Measurements from ENCODE around the gene PES1. TPM values are rescaled to one million over a fixed set of nuclear protein-coding genes. Genes with fewer than 3 reads are reported as not detected.
"Not testable (repeated sequence)": the region's sequence is repeated elsewhere in the genome, so short reads cannot be mapped to it uniquely, and the experiment has no call there.

The PES1 gene
- total RNA-seq, 1 donor from 2014 or later = 73.5 TPM

DNA sequence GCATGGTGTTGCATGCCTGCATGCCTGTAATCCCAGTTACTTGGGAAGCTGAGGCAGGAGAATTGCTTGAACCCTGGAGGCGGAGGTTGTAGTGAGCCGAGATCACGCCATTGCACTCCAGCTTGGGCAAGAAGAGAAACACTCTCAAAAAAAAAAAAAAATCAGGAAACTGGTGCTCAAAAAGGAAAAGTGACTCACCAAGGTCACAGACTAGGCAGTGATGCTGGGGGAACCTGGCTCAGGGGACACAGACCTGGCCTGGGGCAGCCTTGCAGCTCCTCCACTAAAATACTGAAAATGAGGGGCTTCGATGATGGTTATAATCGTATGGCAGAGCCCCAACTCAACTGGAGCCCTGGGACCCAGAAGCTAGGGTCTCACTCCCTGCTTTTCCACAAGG lies 35.8 kb upstream of the PES1 start:
- Mint-ChIP-seq H3K4me3 (ENCODE audit: unreplicated experiment) (no peak overlapping the region), H3K36me3 (ENCODE audit: unreplicated experiment) (no peaks in the 10 kb centered on the region), H3K27ac (ENCODE audit: unreplicated experiment) (no peak overlapping the region), H3K27me3 (ENCODE audit: unreplicated experiment) (no peaks in the 10 kb centered on the region), H3K9me3 (ENCODE audit: unreplicated experiment) (no peaks in the 10 kb centered on the region), H3K4me1 (ENCODE audit: unreplicated experiment) (peaks cover 3% of the 10 kb centered on the region)
- TF ChIP-seq, protein P1, sequence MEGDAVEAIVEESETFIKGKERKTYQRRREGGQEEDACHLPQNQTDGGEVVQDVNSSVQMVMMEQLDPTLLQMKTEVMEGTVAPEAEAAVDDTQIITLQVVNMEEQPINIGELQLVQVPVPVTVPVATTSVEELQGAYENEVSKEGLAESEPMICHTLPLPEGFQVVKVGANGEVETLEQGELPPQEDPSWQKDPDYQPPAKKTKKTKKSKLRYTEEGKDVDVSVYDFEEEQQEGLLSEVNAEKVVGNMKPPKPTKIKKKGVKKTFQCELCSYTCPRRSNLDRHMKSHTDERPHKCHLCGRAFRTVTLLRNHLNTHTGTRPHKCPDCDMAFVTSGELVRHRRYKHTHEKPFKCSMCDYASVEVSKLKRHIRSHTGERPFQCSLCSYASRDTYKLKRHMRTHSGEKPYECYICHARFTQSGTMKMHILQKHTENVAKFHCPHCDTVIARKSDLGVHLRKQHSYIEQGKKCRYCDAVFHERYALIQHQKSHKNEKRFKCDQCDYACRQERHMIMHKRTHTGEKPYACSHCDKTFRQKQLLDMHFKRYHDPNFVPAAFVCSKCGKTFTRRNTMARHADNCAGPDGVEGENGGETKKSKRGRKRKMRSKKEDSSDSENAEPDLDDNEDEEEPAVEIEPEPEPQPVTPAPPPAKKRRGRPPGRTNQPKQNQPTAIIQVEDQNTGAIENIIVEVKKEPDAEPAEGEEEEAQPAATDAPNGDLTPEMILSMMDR (IDR thresholded peaks at IDR 0.05) = no peak
- no peak for DNase-seq (ENCODE audit: extremely low spot score, unreplicated experiment)

DNA sequence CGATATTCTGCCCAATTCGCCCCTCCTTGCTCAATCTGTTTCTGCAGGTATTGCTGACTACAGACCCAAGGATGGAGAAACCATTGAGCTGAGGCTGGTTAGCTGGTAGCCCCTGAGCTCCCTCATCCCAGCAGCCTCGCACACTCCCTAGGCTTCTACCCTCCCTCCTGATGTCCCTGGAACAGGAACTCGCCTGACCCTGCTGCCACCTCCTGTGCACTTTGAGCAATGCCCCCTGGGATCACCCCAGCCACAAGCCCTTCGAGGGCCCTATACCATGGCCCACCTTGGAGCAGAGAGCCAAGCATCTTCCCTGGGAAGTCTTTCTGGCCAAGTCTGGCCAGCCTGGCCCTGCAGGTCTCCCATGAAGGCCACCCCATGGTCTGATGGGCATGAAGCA lies 34.7 kb upstream of the PES1 start:
- H3K36me3 Mint-ChIP-seq (ENCODE audit: unreplicated experiment) = peaks cover 2% of the 10 kb centered on the region
- TF ChIP-seq, protein P1 (IDR thresholded peaks at IDR 0.05) = no peak
- H3K9me3 Mint-ChIP-seq (ENCODE audit: unreplicated experiment) = no peaks in the 10 kb centered on the region

DNA sequence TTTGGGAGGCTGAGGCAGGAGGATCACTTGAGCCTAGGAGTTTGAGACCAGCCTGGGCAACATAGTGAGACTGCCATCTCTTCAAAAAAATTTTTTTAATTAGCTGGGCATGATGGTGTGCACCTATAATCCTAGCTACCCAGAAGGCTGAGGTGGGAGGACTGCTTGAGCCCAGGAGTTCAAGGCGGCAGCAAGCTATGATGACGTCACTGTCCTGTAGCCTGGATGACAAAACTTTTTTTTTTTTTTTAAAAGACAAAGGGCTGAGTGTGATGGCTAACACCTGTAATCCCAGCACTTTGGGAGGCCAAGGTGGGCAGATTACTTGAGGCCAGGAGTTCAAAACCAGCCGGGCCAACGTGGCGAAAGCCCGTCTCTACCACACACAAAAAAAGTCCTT lies 28.2 kb upstream of the PES1 start:
- H3K27me3 Mint-ChIP-seq (ENCODE audit: unreplicated experiment); H3K9me3 Mint-ChIP-seq (ENCODE audit: unreplicated experiment); H3K4me3 Mint-ChIP-seq (ENCODE audit: unreplicated experiment); H3K4me1 Mint-ChIP-seq (ENCODE audit: unreplicated experiment); DNase-seq (ENCODE audit: extremely low spot score, unreplicated experiment); H3K27ac Mint-ChIP-seq (ENCODE audit: unreplicated experiment): not testable (repeated sequence)
- peaks cover 20% of the 10 kb centered on the region for H3K36me3 Mint-ChIP-seq (ENCODE audit: unreplicated experiment)

More for the DNA sequence above, 34.7 kb upstream of the PES1 start:
- DNase-seq (ENCODE audit: extremely low spot score, unreplicated experiment) = no peak
- Mint-ChIP-seq H3K4me1 (ENCODE audit: unreplicated experiment) (peaks cover 3% of the 10 kb centered on the region), H3K27ac (ENCODE audit: unreplicated experiment) (no peak overlapping the region), H3K4me3 (ENCODE audit: unreplicated experiment) (no peak overlapping the region), H3K27me3 (ENCODE audit: unreplicated experiment) (no peaks in the 10 kb centered on the region)

DNA sequence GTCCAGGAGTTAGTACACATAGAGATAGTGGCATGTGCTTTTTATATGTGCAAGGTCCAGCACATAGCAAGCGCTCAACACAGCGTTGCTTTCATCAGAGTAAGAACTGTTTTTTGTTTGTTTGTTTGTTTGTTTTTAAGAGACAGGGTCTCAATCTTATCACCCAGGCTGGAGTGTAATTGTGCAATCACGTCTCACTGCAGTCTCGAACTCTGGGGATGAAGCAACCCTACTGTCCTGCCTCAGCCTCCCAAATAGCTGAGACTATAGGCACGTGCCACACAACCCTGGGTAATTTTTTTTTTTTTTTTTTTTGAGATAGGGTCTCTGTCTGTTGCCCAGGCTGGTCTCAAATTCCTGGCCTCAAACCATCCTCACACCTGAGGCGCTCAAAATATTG lies 26.1 kb upstream of the PES1 start:
- Mint-ChIP-seq H3K36me3 (ENCODE audit: unreplicated experiment) (peaks cover 27% of the 10 kb centered on the region), H3K4me1 (ENCODE audit: unreplicated experiment) (no peaks in the 10 kb centered on the region)
- TF ChIP-seq, protein P1 (IDR thresholded peaks at IDR 0.05) = no peak

DNA sequence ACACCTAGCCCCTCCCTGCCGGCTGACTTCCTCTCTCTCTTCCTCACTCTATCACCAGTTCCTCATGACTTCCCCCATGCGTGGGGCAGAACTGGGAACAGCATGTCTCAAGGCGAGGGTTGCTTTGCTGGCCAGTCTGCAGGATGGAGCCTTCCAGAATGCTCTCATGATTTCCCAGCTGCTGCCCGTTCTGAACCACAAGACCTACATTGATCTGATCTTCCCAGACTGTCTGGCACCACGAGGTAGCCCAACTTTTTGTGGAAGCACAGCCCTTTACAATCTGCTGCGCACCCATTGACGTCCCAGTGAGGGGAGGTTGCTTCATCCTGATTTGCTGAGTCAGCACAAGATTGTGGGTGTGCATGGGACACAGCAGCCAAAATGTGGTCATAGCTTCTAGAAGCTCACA lies 23.8 kb upstream of the PES1 start:
- DNase-seq (ENCODE audit: extremely low spot score, unreplicated experiment) = no peak
- no peaks in the 10 kb centered on the region for H3K9me3 Mint-ChIP-seq (ENCODE audit: unreplicated experiment)
- TF ChIP-seq, protein P1 (IDR thresholded peaks at IDR 0.05) = no peak
- H3K4me3 Mint-ChIP-seq (ENCODE audit: unreplicated experiment) = no peak overlapping the region
- H3K4me1 Mint-ChIP-seq (ENCODE audit: unreplicated experiment) = no peaks in the 10 kb centered on the region
- no peak overlapping the region for H3K27ac Mint-ChIP-seq (ENCODE audit: unreplicated experiment)
- H3K36me3 Mint-ChIP-seq (ENCODE audit: unreplicated experiment) = peaks cover 29% of the 10 kb centered on the region
- no peaks in the 10 kb centered on the region for H3K27me3 Mint-ChIP-seq (ENCODE audit: unreplicated experiment)

More for the DNA sequence above, 26.1 kb upstream of the PES1 start:
- DNase-seq (ENCODE audit: extremely low spot score, unreplicated experiment) = no peak
- Mint-ChIP-seq H3K4me3 (ENCODE audit: unreplicated experiment) (no peak overlapping the region), H3K27me3 (ENCODE audit: unreplicated experiment) (no peaks in the 10 kb centered on the region), H3K9me3 (ENCODE audit: unreplicated experiment) (no peaks in the 10 kb centered on the region), H3K27ac (ENCODE audit: unreplicated experiment) (no peak overlapping the region)

DNA sequence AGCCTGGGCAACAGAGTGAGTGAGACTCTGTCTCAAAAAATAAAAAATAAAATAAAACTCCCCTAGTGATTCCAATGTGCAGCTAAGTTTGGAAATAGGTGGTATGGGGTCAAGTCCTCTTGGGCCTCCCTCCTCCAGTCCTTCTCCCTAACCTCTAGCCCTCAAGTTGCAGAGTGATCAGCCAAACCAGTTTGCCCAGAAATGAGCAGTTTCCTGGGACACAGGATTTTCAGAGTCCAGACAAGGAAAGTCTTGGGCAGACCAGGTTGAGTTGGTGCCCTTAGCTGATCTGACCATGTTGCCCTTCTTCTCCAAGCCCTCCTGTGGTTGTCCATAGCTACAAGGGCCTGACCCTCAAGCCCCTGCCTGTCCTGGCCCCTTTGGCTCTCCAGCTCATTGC lies 23.2 kb upstream of the PES1 start:
- TF ChIP-seq, protein P1 (IDR thresholded peaks at IDR 0.05) = no peak
- Mint-ChIP-seq H3K36me3 (ENCODE audit: unreplicated experiment) (peaks cover 32% of the 10 kb centered on the region), H3K4me1 (ENCODE audit: unreplicated experiment) (peaks cover 5% of the 10 kb centered on the region), H3K4me3 (ENCODE audit: unreplicated experiment) (no peak overlapping the region), H3K27me3 (ENCODE audit: unreplicated experiment) (no peaks in the 10 kb centered on the region), H3K27ac (ENCODE audit: unreplicated experiment) (no peak overlapping the region), H3K9me3 (ENCODE audit: unreplicated experiment) (no peaks in the 10 kb centered on the region)
- DNase-seq (ENCODE audit: extremely low spot score, unreplicated experiment) = no peak

All from osteocyte (in vitro differentiated cells).